ENCODE measurements around the gene IGF2BP2.

GRCh38 chr3:185718736-185719593 is 105.9 kb downstream of the IGF2BP2 start:
- TF ChIP-seq, protein P1, sequence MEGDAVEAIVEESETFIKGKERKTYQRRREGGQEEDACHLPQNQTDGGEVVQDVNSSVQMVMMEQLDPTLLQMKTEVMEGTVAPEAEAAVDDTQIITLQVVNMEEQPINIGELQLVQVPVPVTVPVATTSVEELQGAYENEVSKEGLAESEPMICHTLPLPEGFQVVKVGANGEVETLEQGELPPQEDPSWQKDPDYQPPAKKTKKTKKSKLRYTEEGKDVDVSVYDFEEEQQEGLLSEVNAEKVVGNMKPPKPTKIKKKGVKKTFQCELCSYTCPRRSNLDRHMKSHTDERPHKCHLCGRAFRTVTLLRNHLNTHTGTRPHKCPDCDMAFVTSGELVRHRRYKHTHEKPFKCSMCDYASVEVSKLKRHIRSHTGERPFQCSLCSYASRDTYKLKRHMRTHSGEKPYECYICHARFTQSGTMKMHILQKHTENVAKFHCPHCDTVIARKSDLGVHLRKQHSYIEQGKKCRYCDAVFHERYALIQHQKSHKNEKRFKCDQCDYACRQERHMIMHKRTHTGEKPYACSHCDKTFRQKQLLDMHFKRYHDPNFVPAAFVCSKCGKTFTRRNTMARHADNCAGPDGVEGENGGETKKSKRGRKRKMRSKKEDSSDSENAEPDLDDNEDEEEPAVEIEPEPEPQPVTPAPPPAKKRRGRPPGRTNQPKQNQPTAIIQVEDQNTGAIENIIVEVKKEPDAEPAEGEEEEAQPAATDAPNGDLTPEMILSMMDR (IDR thresholded peaks at IDR 0.05; ENCODE audit: poor library complexity) = no peak
- TF ChIP-seq EZH2 (IDR thresholded peaks at IDR 0.05; ENCODE audit: borderline replicate concordance) = no peak

Data from hepatocyte (in vitro differentiated cells).